Endothelial cell of umbilical vein (primary cell): ENCODE measurements around the gene CRACR2A. TPM values are rescaled to one million over a fixed set of nuclear protein-coding genes. Genes with fewer than 3 reads are reported as not detected.

Experiments
- BruUV-seq: library from RNA; stranded (reverse); fragments of 400-500 nt; replicated peaks from 2 replicates; lab custom pipeline; 2021; lab: Mats Ljungman, UMichigan
- CTCF ChIA-PET: fragments of 300-600, 350-600 bp; sonication (Branson Sonifier 250); formaldehyde crosslinking; loops from one replicate; lab custom pipeline; 2021; ENCODE audit warnings: antibody characterized with exemption, inconsistent platforms; lab: Charles Lee
- POLR2A ChIA-PET: fragments of 300-600, 350-600 bp; sonication (Branson Sonifier 250); formaldehyde crosslinking; loops from one replicate; lab custom pipeline; 2021; ENCODE audit warnings: antibody characterized with exemption, inconsistent platforms; lab: Charles Lee
- DNase-seq: peaks from one replicate; pipeline ENCODE4 v3.0.0-alpha.2; 2011; ENCODE audit warnings: low read depth, low spot score
- FAIRE-seq: peaks from 2 replicates; lab custom pipeline; 2011; peaks lifted over from hg19 to GRCh38; lab: Jason Lieb, UNC
- H2AFZ ChIP-seq: 2 replicates; pipeline ENCODE4 v1.6.0; 2012; ENCODE audit warnings: low read depth, low read length, control low read depth, inconsistent platforms
- H3K27ac ChIP-seq: 2 replicates; pipeline ENCODE4 v1.5.1; 2011; ENCODE audit warnings: low read depth, mild to moderate bottlenecking, control low read depth, low read length, moderate library complexity; ENCODE audit not compliant: insufficient read depth
- H3K27me3 ChIP-seq, 2 experiments: 2 replicates each; pipeline versions ENCODE4 v1.6.0 to v1.6.1; 2011; ENCODE audit warnings: low read length in 2 of 2, mixed read lengths in 1 of 2; ENCODE audit not compliant: control insufficient read depth in 2 of 2, insufficient read depth in 2 of 2
- H3K36me3 ChIP-seq, 2 experiments: 2 replicates in 1 of 2; 3 replicates in 1 of 2; pipeline ENCODE4 v1.5.1; 2011; ENCODE audit warnings: low read length in 2 of 2, mild to moderate bottlenecking in 1 of 2, moderate library complexity in 1 of 2; ENCODE audit not compliant: control insufficient read depth in 2 of 2, insufficient read depth in 2 of 2; ENCODE audit errors: extremely low read depth in 1 of 2
- H3K4me1 ChIP-seq: 3 replicates; pipeline ENCODE4 v1.5.1; 2011; ENCODE audit warnings: mild to moderate bottlenecking, low read length; ENCODE audit not compliant: control insufficient read depth, insufficient read depth; ENCODE audit errors: extremely low read depth
- H3K4me2 ChIP-seq: 2 replicates; pipeline ENCODE4 v1.6.1; 2011; ENCODE audit warnings: low read length, control low read depth, mixed read lengths; ENCODE audit not compliant: insufficient read depth
- H3K4me3 ChIP-seq, 3 experiments: fragments of 200-600 bp in 1 of 3; sonication (generic), shearing (Covaris generic) in 1 of 3; replicated peaks in 1 of 3; 2 replicates each; pipeline ENCODE4 v1.5.1; 2011 to 2016; ENCODE audit warnings: control low read depth in 3 of 3, low read length in 3 of 3, mild to moderate bottlenecking in 2 of 3, inconsistent platforms in 1 of 3, low read depth in 1 of 3, moderate library complexity in 1 of 3; ENCODE audit not compliant: insufficient read depth in 1 of 3
- H3K79me2 ChIP-seq: 2 replicates; pipeline ENCODE4 v1.6.0; 2012; ENCODE audit warnings: low read length, inconsistent platforms; ENCODE audit not compliant: control insufficient read depth, insufficient read depth
- H3K9ac ChIP-seq: replicated peaks from 2 replicates; pipeline ENCODE3; 2011; ENCODE audit warnings: low read length, control low read depth; ENCODE audit not compliant: insufficient read depth; ENCODE audit errors: extremely low read depth
- H3K9me1 ChIP-seq: replicated peaks from 3 replicates; pipeline ENCODE4 v1.6.0; 2011; ENCODE audit warnings: mild to moderate bottlenecking, low read length; ENCODE audit not compliant: control insufficient read depth, insufficient read depth; ENCODE audit errors: extremely low read depth
- H3K9me3 ChIP-seq: replicated peaks from 2 replicates; pipeline ENCODE4 v1.5.1; 2012; ENCODE audit warnings: low read length, inconsistent platforms; ENCODE audit not compliant: control insufficient read depth, insufficient read depth
- H4K20me1 ChIP-seq: replicated peaks from 2 replicates; pipeline ENCODE3; 2011; ENCODE audit warnings: mild to moderate bottlenecking, low read length; ENCODE audit not compliant: control insufficient read depth, insufficient read depth; ENCODE audit errors: extremely low read depth
- EZH2 ChIP-seq: IDR thresholded peaks from 2 replicates; pipeline ENCODE4 v1.6.1; 2012; ENCODE audit warnings: borderline replicate concordance, low read depth, mild to moderate bottlenecking, moderate library complexity, low read length, inconsistent platforms; ENCODE audit not compliant: severe bottlenecking
- FOS ChIP-seq: IDR thresholded peaks from 2 replicates; pipeline ENCODE4 v1.6.1; 2011; ENCODE audit warnings: mild to moderate bottlenecking, low read length, moderate library complexity, borderline replicate concordance; ENCODE audit not compliant: insufficient read depth
- JUN ChIP-seq: IDR thresholded peaks from 2 replicates; pipeline ENCODE4 v1.6.1; 2011; ENCODE audit warnings: borderline replicate concordance, low read depth; ENCODE audit not compliant: insufficient read length, insufficient read depth
- dilution Hi-C: fragments of 300-500 bp; cut with MboI; formaldehyde crosslinking; loops from one replicate; pipeline ENCODE4 v1.15.0; 2019; ENCODE audit warnings: low sequenced_read_pairs; ENCODE audit not compliant: extremely low pct_ligation_motif_present
- intact Hi-C: fragments of 100-400 bp; cut with micrococcal nuclease; formaldehyde crosslinking; loops from one replicate; pipeline ENCODE4 v1.10.0; 2022
- polyA plus RNA-seq, 4 experiments: library from polyadenylated mRNA; depleted of rRNA in 3 of 4; stranded (reverse) in 3 of 4; unstranded in 1 of 4; fragments of >200 nt; gene quantifications; 2 replicates each; pipeline versions ENCODE4 v1.2.1 to v1.2.3, GENCODE V29; 2011 to 2012; ENCODE audit warnings: missing spikeins in 1 of 4
- total RNA-seq: library from RNA; stranded (reverse); gene quantifications from 2 replicates; pipeline ENCODE4 v1.2.3, GENCODE V29; 2021
- TF ChIP-seq, protein P1 (sequence below): IDR thresholded peaks from 2 replicates; pipeline ENCODE4 v1.6.1; 2011; ENCODE audit not compliant: insufficient read depth, insufficient read length
- TF ChIP-seq, protein P2 (sequence below), 2 donors: IDR thresholded peaks; 1 replicate in 1 of 2; 2 replicates in 1 of 2; pipeline ENCODE4 v1.5.1; 2011; ENCODE audit warnings: low read length in 2 of 2, mild to moderate bottlenecking in 2 of 2, moderate library complexity in 2 of 2, control low read depth in 1 of 2, inconsistent platforms in 1 of 2, low read depth in 1 of 2; ENCODE audit not compliant: insufficient read depth in 1 of 2; ENCODE audit errors: extremely low read depth in 1 of 2

CRACR2A gene
- total and polyA plus RNA-seq, 2 donors (not counting 3 experiments of a cell fraction or from before 2014, with no cell fraction given), result 4.4 to 15.9 TPM

DNA sequence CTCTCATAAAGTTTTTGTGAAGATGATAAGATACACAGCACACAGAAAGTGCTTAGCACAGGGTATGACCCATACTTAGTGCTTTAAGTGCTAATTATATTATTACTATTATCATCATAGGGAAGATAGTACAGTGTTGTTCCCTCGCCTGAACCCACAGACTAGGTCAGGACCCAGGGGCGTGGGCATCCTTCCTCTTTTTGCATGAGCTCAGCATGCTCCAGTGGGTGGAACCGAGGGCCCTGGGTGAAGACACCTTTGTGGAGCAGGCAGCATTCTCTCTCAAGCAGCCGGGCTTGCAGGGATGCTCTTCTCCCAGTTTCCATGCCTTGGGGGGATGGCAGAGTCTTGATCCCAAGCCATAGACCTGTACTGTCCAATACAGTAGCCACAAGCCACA is 34.8 kb downstream of the CRACR2A start:
- dilution Hi-C loops, result no loop called here

More for the DNA sequence above, 34.8 kb downstream of the CRACR2A start:
- intact Hi-C loops, result no loop called here
- Histone ChIP-seq H2AFZ (no peak overlapping the region), H3K9me3 (no peaks in the 10 kb centered on the region), H3K27ac (no peak overlapping the region), H3K4me3 (no peak overlapping the region), H3K4me2 (no peak overlapping the region), H3K9ac (no peak overlapping the region), H3K79me2 (no peaks in the 10 kb centered on the region), H3K4me1 (no peaks in the 10 kb centered on the region), H3K27me3 (no peaks in the 10 kb centered on the region), H3K9me1 (no peaks in the 10 kb centered on the region), H4K20me1 (no peaks in the 10 kb centered on the region), H3K36me3 (no peaks in the 10 kb centered on the region)
- DNase-seq (no peak), FAIRE-seq (no peak)
- ChIA-PET CTCF (no interaction called here), POLR2A (no interaction called here)
- BruUV-seq, result no TSS peak
- TF ChIP-seq, protein P1, sequence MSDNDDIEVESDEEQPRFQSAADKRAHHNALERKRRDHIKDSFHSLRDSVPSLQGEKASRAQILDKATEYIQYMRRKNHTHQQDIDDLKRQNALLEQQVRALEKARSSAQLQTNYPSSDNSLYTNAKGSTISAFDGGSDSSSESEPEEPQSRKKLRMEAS, result no peak
- TF ChIP-seq, protein P2, sequence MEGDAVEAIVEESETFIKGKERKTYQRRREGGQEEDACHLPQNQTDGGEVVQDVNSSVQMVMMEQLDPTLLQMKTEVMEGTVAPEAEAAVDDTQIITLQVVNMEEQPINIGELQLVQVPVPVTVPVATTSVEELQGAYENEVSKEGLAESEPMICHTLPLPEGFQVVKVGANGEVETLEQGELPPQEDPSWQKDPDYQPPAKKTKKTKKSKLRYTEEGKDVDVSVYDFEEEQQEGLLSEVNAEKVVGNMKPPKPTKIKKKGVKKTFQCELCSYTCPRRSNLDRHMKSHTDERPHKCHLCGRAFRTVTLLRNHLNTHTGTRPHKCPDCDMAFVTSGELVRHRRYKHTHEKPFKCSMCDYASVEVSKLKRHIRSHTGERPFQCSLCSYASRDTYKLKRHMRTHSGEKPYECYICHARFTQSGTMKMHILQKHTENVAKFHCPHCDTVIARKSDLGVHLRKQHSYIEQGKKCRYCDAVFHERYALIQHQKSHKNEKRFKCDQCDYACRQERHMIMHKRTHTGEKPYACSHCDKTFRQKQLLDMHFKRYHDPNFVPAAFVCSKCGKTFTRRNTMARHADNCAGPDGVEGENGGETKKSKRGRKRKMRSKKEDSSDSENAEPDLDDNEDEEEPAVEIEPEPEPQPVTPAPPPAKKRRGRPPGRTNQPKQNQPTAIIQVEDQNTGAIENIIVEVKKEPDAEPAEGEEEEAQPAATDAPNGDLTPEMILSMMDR (IDR thresholded peaks at IDR 0.05; ENCODE audit: extremely low read depth in 1 of 2, insufficient read depth in 1 of 2, low read depth in 1 of 2, low read length in 2 of 2), result no peak
- TF ChIP-seq FOS, result no peak
- no peak for TF ChIP-seq EZH2
- no peak for TF ChIP-seq JUN
